ENCODE data around the gene KATNA1.

The KATNA1 gene

DNA sequence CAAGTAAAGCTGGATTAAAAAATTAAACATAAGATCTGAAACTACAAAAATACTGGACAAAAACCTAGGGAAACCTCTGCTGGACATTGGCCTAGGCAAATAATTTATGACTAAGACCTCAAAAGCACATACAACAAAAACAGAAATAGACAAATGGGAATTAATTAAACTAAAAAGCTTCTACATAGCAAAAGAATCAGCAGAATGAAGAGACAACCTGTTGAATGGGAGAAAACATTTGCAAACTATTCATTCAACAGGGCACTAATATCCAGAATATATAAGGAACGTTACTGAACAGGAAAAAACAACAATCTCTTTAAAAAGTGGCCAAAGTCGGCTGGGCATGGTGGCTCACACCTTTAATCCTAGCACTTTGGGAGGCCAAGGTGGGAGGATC is 89.1 kb downstream of the KATNA1 start:
- no peak for DNase-seq (ENCODE audit: low spot score)
- TF ChIP-seq, protein P1, sequence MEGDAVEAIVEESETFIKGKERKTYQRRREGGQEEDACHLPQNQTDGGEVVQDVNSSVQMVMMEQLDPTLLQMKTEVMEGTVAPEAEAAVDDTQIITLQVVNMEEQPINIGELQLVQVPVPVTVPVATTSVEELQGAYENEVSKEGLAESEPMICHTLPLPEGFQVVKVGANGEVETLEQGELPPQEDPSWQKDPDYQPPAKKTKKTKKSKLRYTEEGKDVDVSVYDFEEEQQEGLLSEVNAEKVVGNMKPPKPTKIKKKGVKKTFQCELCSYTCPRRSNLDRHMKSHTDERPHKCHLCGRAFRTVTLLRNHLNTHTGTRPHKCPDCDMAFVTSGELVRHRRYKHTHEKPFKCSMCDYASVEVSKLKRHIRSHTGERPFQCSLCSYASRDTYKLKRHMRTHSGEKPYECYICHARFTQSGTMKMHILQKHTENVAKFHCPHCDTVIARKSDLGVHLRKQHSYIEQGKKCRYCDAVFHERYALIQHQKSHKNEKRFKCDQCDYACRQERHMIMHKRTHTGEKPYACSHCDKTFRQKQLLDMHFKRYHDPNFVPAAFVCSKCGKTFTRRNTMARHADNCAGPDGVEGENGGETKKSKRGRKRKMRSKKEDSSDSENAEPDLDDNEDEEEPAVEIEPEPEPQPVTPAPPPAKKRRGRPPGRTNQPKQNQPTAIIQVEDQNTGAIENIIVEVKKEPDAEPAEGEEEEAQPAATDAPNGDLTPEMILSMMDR (IDR thresholded peaks at IDR 0.05; ENCODE audit: extremely low read depth, missing control alignments) = no peak

DNA sequence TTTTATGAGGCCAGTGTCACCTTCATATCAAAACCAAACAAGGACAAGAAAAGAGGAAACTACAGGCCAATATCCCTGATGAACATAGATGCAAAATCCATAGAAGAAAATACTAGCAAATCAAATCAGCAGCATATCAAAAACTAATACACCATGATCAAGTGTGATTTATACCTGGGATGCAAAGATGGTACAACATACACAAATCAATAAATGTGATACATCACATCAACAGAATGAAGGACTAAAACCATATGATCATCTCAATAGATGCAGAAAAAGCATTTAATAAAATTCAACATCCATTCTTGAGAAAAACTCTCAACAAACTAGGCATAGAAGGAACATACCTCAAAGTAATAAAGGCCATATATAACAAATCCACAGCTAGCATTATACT is 90.5 kb downstream of the KATNA1 start:
- DNase-seq (ENCODE audit: low spot score) = no peak
- TF ChIP-seq, protein P1 (IDR thresholded peaks at IDR 0.05; ENCODE audit: extremely low read depth, missing control alignments) = no peak

DNA sequence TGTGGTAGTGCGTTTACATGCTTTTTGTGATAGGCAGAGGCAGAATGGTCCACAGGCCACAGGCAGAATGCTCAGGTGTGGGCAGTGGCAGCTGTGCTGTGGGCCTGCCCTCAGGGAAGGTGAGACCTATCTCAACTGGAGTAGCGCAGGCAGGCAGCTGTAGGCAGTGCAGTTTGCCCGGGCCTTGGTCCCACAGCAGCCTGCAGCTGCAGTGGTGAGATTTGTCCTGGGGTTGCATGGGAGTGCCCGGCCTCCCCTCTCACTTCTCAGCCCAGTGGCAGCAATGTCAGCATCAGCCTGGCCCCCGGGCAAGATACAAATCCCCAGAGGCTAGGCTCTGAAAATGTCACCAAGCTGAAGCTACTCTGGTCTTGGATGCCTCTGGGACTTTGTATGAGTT is 96.6 kb downstream of the KATNA1 start:
- TF ChIP-seq, protein P1 (IDR thresholded peaks at IDR 0.05; ENCODE audit: extremely low read depth, missing control alignments) = no peak
- DNase-seq (ENCODE audit: low spot score) = no peak

DNA sequence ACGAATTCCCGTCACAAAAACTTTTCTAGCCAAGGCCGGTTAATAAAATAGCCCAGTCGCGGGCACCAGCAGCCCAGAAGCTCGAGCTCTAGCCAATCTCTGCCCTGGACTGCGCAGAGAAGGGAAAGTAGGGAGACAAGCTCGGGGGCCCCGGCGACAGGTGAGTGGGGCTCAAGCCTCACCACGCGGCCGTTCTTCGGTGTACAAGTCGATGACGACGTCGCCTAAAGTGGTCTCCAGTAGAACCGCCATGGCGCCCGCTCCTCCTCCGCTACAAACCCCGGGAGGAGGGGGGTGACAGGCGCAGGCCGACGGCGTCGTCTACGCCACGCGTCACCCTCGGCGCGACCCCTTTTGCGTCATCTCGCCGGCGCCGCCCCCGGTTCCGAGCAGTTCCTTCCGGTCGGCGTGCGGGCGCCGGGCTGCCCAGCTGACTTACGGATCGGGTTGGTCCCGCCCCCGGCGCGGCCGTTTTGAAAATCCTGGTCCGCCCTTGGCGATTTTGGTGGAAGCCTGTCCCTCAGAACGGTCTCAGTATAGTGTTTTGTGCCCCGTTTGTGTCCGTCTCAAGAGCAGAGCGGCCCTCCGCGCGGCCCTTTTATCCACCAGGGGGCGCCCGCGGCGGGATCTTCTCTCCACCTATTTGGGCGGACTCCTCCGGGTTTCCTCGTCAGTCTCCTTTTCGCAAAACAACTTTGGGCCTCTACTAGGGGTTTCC is 102.6 kb downstream of the KATNA1 start, which contains the start of gene PPIL4:
TSS of gene PPIL4 (minus strand) at position 290 of the 718 bp plus-strand sequence. CDS start at position 252, 38 bp downstream.
- TF ChIP-seq, protein P1 (IDR thresholded peaks at IDR 0.05; ENCODE audit: extremely low read depth, missing control alignments) = peak; percentile 28
- peak; percentile 90 for DNase-seq (ENCODE audit: low spot score)

DNA sequence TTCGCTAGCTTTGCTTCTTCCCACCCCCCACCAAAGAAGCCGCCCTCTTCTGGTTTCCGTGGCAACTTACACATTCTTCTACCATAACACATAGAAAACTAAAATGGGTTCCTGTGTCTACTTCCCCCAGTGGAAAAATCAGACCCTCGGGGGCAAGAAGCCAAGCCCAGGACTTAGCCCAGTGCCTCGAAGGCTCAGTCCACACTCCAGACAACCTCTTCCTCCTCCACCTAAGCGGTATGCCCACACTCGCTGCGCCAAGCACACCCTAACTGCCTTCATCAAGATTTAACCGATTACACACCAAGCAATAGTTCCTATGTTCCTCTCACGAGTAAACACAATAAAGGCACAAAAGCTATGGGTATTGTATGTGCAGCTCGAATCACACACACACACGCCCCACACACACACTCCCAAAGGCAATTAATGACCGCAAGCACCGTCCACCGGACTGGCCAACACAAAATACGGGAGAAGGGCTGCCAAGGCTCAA is 103.2 kb downstream of the KATNA1 start:
- TF ChIP-seq, protein P1 (IDR thresholded peaks at IDR 0.05; ENCODE audit: extremely low read depth, missing control alignments) = no peak
- peak; percentile 40 for DNase-seq (ENCODE audit: low spot score)
